HepG2 (cell line): Measurements from ENCODE around the gene CC2D1B. TPM values are rescaled to one million over a fixed set of nuclear protein-coding genes. Genes with fewer than 3 reads are reported as not detected.
A peak's percentile ranks its signal among the peaks of the same experiment; 100 is the strongest.

Source experiments
- ATAC-seq: fragments of 200-7000 bp; cut with Tn5 transposase; 3 replicates; pipeline ENCODE4 v1.9.1; 2020; ENCODE audit warnings: mild to moderate bottlenecking, moderate library complexity
- BruUV-seq: library from RNA; stranded (reverse); fragments of 400-500 nt; replicated peaks from 2 replicates; lab custom pipeline; 2021; lab: Mats Ljungman, UMichigan
- CTCF ChIA-PET: fragments of 300-600 bp; formaldehyde crosslinking; extraction: SDS; loops from one replicate; lab custom pipeline; 2021; ENCODE audit warnings: low total read pairs, inconsistent platforms, low intra/inter-chr PET ratio; lab: Yijun Ruan, JAX
- POLR2A ChIA-PET: fragments of 350-600 bp; sonication (Branson Sonifier 250); formaldehyde crosslinking; loops from one replicate; lab custom pipeline; 2020; ENCODE audit warnings: antibody characterized with exemption, inconsistent platforms; lab: Yijun Ruan, JAX
- DNase-seq: peaks from one replicate; pipeline ENCODE4 v3.0.0-alpha.2; 2015; ENCODE audit warnings: low spot score
- FAIRE-seq: peaks from 3 replicates; lab custom pipeline; 2011; peaks lifted over from hg19 to GRCh38; lab: Jason Lieb, UNC
- H2AFZ ChIP-seq: one replicate; pipeline ENCODE4 v1.6.1; 2011; ENCODE audit warnings: low read length, inconsistent platforms
- H3K27ac ChIP-seq: fragments of 300-600 bp; 3 replicates; pipeline ENCODE4 v1.8.0; 2011; ENCODE audit warnings: mixed run types, mild to moderate bottlenecking, mixed read lengths, low read length, inconsistent platforms; ENCODE audit not compliant: insufficient read depth; ENCODE audit errors: extremely low read length
- H3K27me3 ChIP-seq, 2 experiments: fragments of 200-600 bp in 1 of 2; 2 replicates in 1 of 2; 3 replicates in 1 of 2; pipeline versions ENCODE4 v1.6.0 to v1.8.0; 2011; ENCODE audit warnings: low read length in 2 of 2, mild to moderate bottlenecking in 2 of 2, moderate library complexity in 2 of 2, inconsistent platforms in 1 of 2; ENCODE audit not compliant: insufficient read depth in 2 of 2, control insufficient read depth in 1 of 2
- H3K36me3 ChIP-seq, 2 experiments: fragments of 200-600 bp in 1 of 2; replicated peaks in 1 of 2; 2 replicates in 1 of 2; 3 replicates in 1 of 2; pipeline versions ENCODE4 v1.5.1 to v1.8.0; 2011; ENCODE audit warnings: low read length in 2 of 2, inconsistent platforms in 1 of 2; ENCODE audit not compliant: insufficient read depth in 2 of 2, control insufficient read depth in 1 of 2
- H3K4me1 ChIP-seq: 2 replicates; pipeline ENCODE4 v1.5.1; 2012; ENCODE audit warnings: low read length, inconsistent platforms; ENCODE audit not compliant: insufficient read depth
- H3K4me2 ChIP-seq: 2 replicates; pipeline ENCODE4 v1.6.0; 2011; ENCODE audit warnings: low read depth, low read length, inconsistent platforms
- H3K4me3 ChIP-seq, 3 experiments: fragments of 200-600 bp in 1 of 3; sonication (generic), shearing (Covaris generic) in 1 of 3; replicated peaks in 1 of 3; 2 replicates each; pipeline ENCODE4 v1.5.1; 2011 to 2016; ENCODE audit warnings: low read length in 3 of 3, inconsistent platforms in 2 of 3, low read depth in 2 of 3, mild to moderate bottlenecking in 2 of 3, control low read depth in 1 of 3, mixed read lengths in 1 of 3; ENCODE audit not compliant: insufficient read depth in 1 of 3
- H3K79me2 ChIP-seq: one replicate; pipeline ENCODE4 v1.6.1; 2011; ENCODE audit warnings: low read length, inconsistent platforms; ENCODE audit not compliant: insufficient read depth
- H3K9ac ChIP-seq: 2 replicates; pipeline ENCODE4 v1.6.0; 2011; ENCODE audit warnings: mild to moderate bottlenecking, low read depth, low read length, inconsistent platforms; ENCODE audit not compliant: insufficient read depth
- H3K9me3 ChIP-seq: 2 replicates; pipeline ENCODE4 v1.5.1; 2012; ENCODE audit warnings: mild to moderate bottlenecking, low read length
- H4K20me1 ChIP-seq: 2 replicates; pipeline ENCODE4 v1.6.0; 2011; ENCODE audit warnings: inconsistent platforms, mild to moderate bottlenecking, low read length, moderate library complexity; ENCODE audit not compliant: insufficient read depth
- ARNTL ChIP-seq: sonication (generic); formaldehyde crosslinking; IDR thresholded peaks from 2 replicates; pipeline ENCODE4 v1.4.0; 2020; ENCODE audit warnings: mild to moderate bottlenecking, missing genetic modification reagents
- CREB1 ChIP-seq, 2 experiments: fragments of 450-650 bp in 1 of 2; IDR thresholded peaks; 2 replicates each; pipeline ENCODE4 v1.6.1; 2016 to 2017; ENCODE audit warnings: control low read depth in 1 of 2, mild to moderate bottlenecking in 1 of 2, missing compliant biosample characterization in 1 of 2, missing genetic modification characterization in 1 of 2
- EEA1 ChIP-seq: sonication (generic); formaldehyde crosslinking; IDR thresholded peaks from 2 replicates; pipeline ENCODE4 v1.5.1; 2020; ENCODE audit warnings: mild to moderate bottlenecking, missing genetic modification reagents, borderline replicate concordance
- HES4 ChIP-seq: sonication (generic); formaldehyde crosslinking; IDR thresholded peaks from 2 replicates; pipeline ENCODE4 v1.9.0; 2021; ENCODE audit warnings: mild to moderate bottlenecking, missing genetic modification reagents, borderline replicate concordance
- KLF11 ChIP-seq: IDR thresholded peaks from 2 replicates; pipeline ENCODE4 v1.6.1; 2016; ENCODE audit warnings: missing compliant biosample characterization
- NFIB ChIP-seq: sonication (generic); formaldehyde crosslinking; IDR thresholded peaks from 2 replicates; pipeline ENCODE4 v1.9.0; 2021; ENCODE audit warnings: missing genetic modification reagents, mild to moderate bottlenecking, borderline replicate concordance
- NONO ChIP-seq, 2 experiments: fragments of 450-650 bp in 1 of 2; sonication (generic) in 1 of 2; formaldehyde crosslinking in 1 of 2; IDR thresholded peaks in 1 of 2; conservative IDR thresholded peaks in 1 of 2; 2 replicates each; pipeline versions ENCODE4 v1.6.1 to v1.8.0; 2017 to 2022; ENCODE audit warnings: mild to moderate bottlenecking in 1 of 2, missing genetic modification reagents in 1 of 2, moderate library complexity in 1 of 2
- PHF21A ChIP-seq: sonication (generic); formaldehyde crosslinking; IDR thresholded peaks from 2 replicates; pipeline ENCODE4 v1.5.0; 2020; ENCODE audit warnings: mild to moderate bottlenecking, missing genetic modification reagents
- SETDB1 ChIP-seq: sonication (generic); formaldehyde crosslinking; IDR thresholded peaks from 2 replicates; pipeline ENCODE4 v1.5.1; 2020; ENCODE audit warnings: missing genetic modification reagents, mild to moderate bottlenecking, borderline replicate concordance
- TBX3 ChIP-seq: fragments of 450-650 bp; IDR thresholded peaks from 2 replicates; pipeline ENCODE4 v1.6.1; 2017; ENCODE audit warnings: antibody characterized with exemption, mild to moderate bottlenecking, inconsistent platforms, borderline replicate concordance
- ZBTB20 ChIP-seq: sonication (generic); formaldehyde crosslinking; IDR thresholded peaks from 2 replicates; pipeline ENCODE4 v1.8.1; 2023; ENCODE audit warnings: missing genetic modification reagents, low read depth, mild to moderate bottlenecking, borderline replicate concordance
- ZMAT3 ChIP-seq: sonication (generic); formaldehyde crosslinking; conservative IDR thresholded peaks from 2 replicates; pipeline ENCODE4 v1.7.0; 2021; ENCODE audit warnings: missing genetic modification reagents
- ZNF232 ChIP-seq: sonication (generic); formaldehyde crosslinking; IDR thresholded peaks from 2 replicates; pipeline ENCODE4 v1.4.0; 2020; ENCODE audit warnings: missing genetic modification reagents, borderline replicate concordance
- ZNF382 ChIP-seq: sonication (generic); formaldehyde crosslinking; IDR thresholded peaks from 2 replicates; pipeline ENCODE4 v1.5.0; 2020; ENCODE audit warnings: missing genetic modification reagents, mild to moderate bottlenecking, borderline replicate concordance
- ZNF383 ChIP-seq: sonication (generic); formaldehyde crosslinking; IDR thresholded peaks from 2 replicates; pipeline ENCODE4 v1.4.0; 2020; ENCODE audit warnings: missing genetic modification reagents, mild to moderate bottlenecking, borderline replicate concordance
- ZNF572 ChIP-seq: sonication (generic); formaldehyde crosslinking; IDR thresholded peaks from 2 replicates; pipeline ENCODE4 v1.5.1; 2020; ENCODE audit warnings: mild to moderate bottlenecking, missing genetic modification reagents
- ZNF577 ChIP-seq: sonication (generic); formaldehyde crosslinking; IDR thresholded peaks from 2 replicates; pipeline ENCODE4 v1.4.0; 2020; ENCODE audit warnings: mild to moderate bottlenecking, low read depth, missing genetic modification reagents, borderline replicate concordance
- ZNF678 ChIP-seq: sonication (generic); formaldehyde crosslinking; IDR thresholded peaks from 2 replicates; pipeline ENCODE4 v1.4.0; 2020; ENCODE audit warnings: mild to moderate bottlenecking, missing genetic modification reagents
- ZNF790 ChIP-seq: sonication (generic); formaldehyde crosslinking; IDR thresholded peaks from 2 replicates; pipeline ENCODE4 v1.8.0; 2022; ENCODE audit warnings: missing genetic modification reagents, mild to moderate bottlenecking, borderline replicate concordance
- WGBS: methylation state at CpG from one replicate; pipeline ENCODE4 v1.1.6; 2017; ENCODE audit warnings: low lambda C conversion rate; 5-methylcytosine and 5-hydroxymethylcytosine counted together
- in situ Hi-C: cut with HindIII; loops from 2 replicates; pipeline ENCODE4 v1.10.0; 2017; ENCODE audit warnings: low pct_unique_long_range_greater_than_20kb; ENCODE audit not compliant: extremely low pct_ligation_motif_present
- intact Hi-C: fragments of 100-400 bp; cut with micrococcal nuclease; formaldehyde crosslinking; loops from one replicate; pipeline ENCODE4 v1.10.0; 2022; ENCODE audit not compliant: unreplicated experiment
- polyA plus RNA-seq, 8 experiments: library from polyadenylated mRNA; depleted of rRNA in 3 of 8; stranded (reverse) in 7 of 8; unstranded in 1 of 8; fragments of >200 nt; fragmentation: Illumina TruSeq in 4 of 8; extraction: Trizol in 4 of 8; gene quantifications; 2 replicates each; pipeline versions ENCODE4 v1.2.1 to v1.2.3, GENCODE V29; 2011 to 2016; ENCODE audit warnings: low read depth in 4 of 8, missing spikeins in 1 of 8, mixed read lengths in 1 of 8; ENCODE audit not compliant: insufficient read depth in 1 of 8
- total RNA-seq, 5 experiments: library from RNA; depleted of rRNA; stranded (reverse); fragments of >200 nt; fragmentation: Illumina TruSeq; extraction: Trizol; gene quantifications; 2 replicates each; pipeline ENCODE4 v1.2.3, GENCODE V29; 2016; ENCODE audit warnings: low read depth in 1 of 5
- TF ChIP-seq, protein P1 (sequence below): sonication (generic); formaldehyde crosslinking; IDR thresholded peaks from 2 replicates; pipeline ENCODE4 v1.4.0; 2020; ENCODE audit warnings: mild to moderate bottlenecking, low read depth, missing genetic modification reagents
- TF ChIP-seq, protein P2 (sequence below): sonication (generic); formaldehyde crosslinking; IDR thresholded peaks from 2 replicates; pipeline ENCODE4 v1.4.0; 2020; ENCODE audit warnings: mild to moderate bottlenecking, missing genetic modification reagents

Gene CC2D1B
- total and polyA plus RNA-seq, 2 of the 13 experiments (the other 11 are each of a cell fraction or from before 2014, with no cell fraction given), result 7.2 to 19.2 TPM

DNA sequence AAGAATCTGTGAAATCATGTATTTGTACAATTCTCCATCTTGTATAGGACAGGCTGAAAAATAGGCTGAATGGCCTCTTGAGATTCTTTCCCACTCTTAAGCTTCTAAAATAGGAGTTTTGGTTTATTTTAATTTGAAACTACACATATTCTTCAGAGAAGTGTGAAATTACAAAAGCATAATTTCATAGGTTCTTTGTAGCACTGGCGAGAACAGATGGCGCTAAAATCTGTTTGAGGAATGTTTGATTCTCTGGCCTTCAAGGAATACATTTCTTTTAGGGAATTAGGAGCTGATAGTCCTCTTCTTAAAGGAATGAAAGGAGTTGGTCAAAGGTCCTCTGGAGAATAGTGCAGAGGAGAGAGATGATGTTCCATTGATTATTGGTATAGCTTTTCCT is 44.9 kb downstream of the CC2D1B start (continued):
- TF ChIP-seq ZNF678 (CRISPR knock-in tag) (no peak), ZBTB20 (no peak), HES4 (CRISPR knock-in tag) (no peak)

GRCh38 chr1:52306227-52307006 is 59.6 kb downstream of the CC2D1B start:
- no peak for FAIRE-seq
- 52% methylated on average over 5 of the region's 11 CpGs for WGBS
- peak; percentile 66 for ATAC-seq
- TF ChIP-seq ZNF577 (CRISPR knock-in tag) (no peak), ZMAT3 (CRISPR knock-in tag) (no peak), ZNF382 (CRISPR knock-in tag) (no peak), ZNF232 (CRISPR knock-in tag) (no peak), KLF11 (no peak), ARNTL (CRISPR knock-in tag) (no peak), ZNF790 (CRISPR knock-in tag) (no peak), NFIB (CRISPR knock-in tag) (no peak), CREB1 (IDR thresholded peaks at IDR 0.05) (peak; percentile 41; the same call in 1 of the 2 replicates), CREB1 (CRISPR knock-in tag; IDR thresholded peaks at IDR 0.05) (no peak), TBX3 (no peak), ZNF383 (CRISPR knock-in tag) (no peak), ZNF572 (CRISPR knock-in tag) (0 out of 2 replicates have a peak, but pooled peaks have one; percentile 34), PHF21A (CRISPR knock-in tag) (no peak), SETDB1 (CRISPR knock-in tag) (no peak), NONO (IDR thresholded peaks at IDR 0.05) (no peak), NONO (CRISPR knock-in tag; conservative IDR thresholded peaks at IDR 0.05) (no peak), EEA1 (no peak)
- TF ChIP-seq, protein P1, sequence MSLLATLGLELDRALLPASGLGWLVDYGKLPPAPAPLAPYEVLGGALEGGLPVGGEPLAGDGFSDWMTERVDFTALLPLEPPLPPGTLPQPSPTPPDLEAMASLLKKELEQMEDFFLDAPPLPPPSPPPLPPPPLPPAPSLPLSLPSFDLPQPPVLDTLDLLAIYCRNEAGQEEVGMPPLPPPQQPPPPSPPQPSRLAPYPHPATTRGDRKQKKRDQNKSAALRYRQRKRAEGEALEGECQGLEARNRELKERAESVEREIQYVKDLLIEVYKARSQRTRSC (CRISPR knock-in tag), result no peak
- TF ChIP-seq, protein P2, sequence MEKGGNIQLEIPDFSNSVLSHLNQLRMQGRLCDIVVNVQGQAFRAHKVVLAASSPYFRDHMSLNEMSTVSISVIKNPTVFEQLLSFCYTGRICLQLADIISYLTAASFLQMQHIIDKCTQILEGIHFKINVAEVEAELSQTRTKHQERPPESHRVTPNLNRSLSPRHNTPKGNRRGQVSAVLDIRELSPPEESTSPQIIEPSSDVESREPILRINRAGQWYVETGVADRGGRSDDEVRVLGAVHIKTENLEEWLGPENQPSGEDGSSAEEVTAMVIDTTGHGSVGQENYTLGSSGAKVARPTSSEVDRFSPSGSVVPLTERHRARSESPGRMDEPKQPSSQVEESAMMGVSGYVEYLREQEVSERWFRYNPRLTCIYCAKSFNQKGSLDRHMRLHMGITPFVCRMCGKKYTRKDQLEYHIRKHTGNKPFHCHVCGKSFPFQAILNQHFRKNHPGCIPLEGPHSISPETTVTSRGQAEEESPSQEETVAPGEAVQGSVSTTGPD (CRISPR knock-in tag), result no peak

More at GRCh38 chr1:52306227-52307006, 59.6 kb downstream of the CC2D1B start:
- Histone ChIP-seq H2AFZ (no peak overlapping the region), H3K27ac (peak overlapping the region; percentile 83), H3K4me1 (peaks cover 33% of the 10 kb centered on the region), H4K20me1 (no peaks in the 10 kb centered on the region), H3K36me3 (peaks cover 3 to 9% of the 10 kb centered on the region in 2 experiments; a peak in 4 of 5 replicates), H3K9ac (0 out of 2 replicates have a peak overlapping the region, but pooled peaks have one; percentile 40), H3K4me3 (no peak overlapping the region), H3K27me3 (no peaks in the 10 kb centered on the region), H3K79me2 (no peaks in the 10 kb centered on the region), H3K9me3 (no peaks in the 10 kb centered on the region), H3K4me2 (peak overlapping the region; percentile 64)
- intact Hi-C loops (no loop called here), in situ Hi-C loops (no loop called here)
- peak; percentile 38 for DNase-seq
- BruUV-seq, result no TSS peak
- ChIA-PET POLR2A (interaction anchor here (0.6 to 2.1 kb wide), 13 partner anchors 12 to 427 kb away, joined by 3 to 9 read pairs (median 4); partner anchors contain the start of genes CC2D1B, ORC1 and PRPF38A), CTCF (no interaction called here)
